ENCODE data around the gene TNPO2. TPM values are rescaled to one million over a fixed set of nuclear protein-coding genes. Genes with fewer than 3 reads are reported as not detected.
"Not testable (repeated sequence)": the region's sequence is repeated elsewhere in the genome, so short reads cannot be mapped to it uniquely, and the experiment has no call there.

The TNPO2 gene
- total RNA-seq, 2 experiments from 2014 or later: 80.8 to 81.9 TPM

- ATAC-seq (ENCODE audit: low read depth); H3K4me3 Mint-ChIP-seq; DNase-seq; H3K9me3 Mint-ChIP-seq; H3K4me1 Mint-ChIP-seq; H3K27ac Mint-ChIP-seq; H3K27me3 Mint-ChIP-seq; POLR2A ChIA-PET: not testable (repeated sequence)
- H3K36me3 Mint-ChIP-seq: peaks cover 11% of the 10 kb centered on the region
These were observed 11.7 kb downstream of the TNPO2 start for GRCh38 chr19:12712077-12712476.

GRCh38 chr19:12711187-12711586, 12.5 kb downstream of the TNPO2 start:
- H3K4me1 Mint-ChIP-seq: no peaks in the 10 kb centered on the region
- H3K36me3 Mint-ChIP-seq: peaks cover 9% of the 10 kb centered on the region
- no peak overlapping the region for H3K27ac Mint-ChIP-seq
- no peak overlapping the region for H3K4me3 Mint-ChIP-seq
- H3K9me3 Mint-ChIP-seq: no peaks in the 10 kb centered on the region
- DNase-seq (no peak), ATAC-seq (ENCODE audit: low read depth) (no peak)
- POLR2A ChIA-PET: interaction anchor here (0.6 to 1.3 kb wide), 2 partner anchors 15 to 16 kb away, joined by 4 to 9 read pairs; partner anchors contain the start of gene FBXW9
- no peaks in the 10 kb centered on the region for H3K27me3 Mint-ChIP-seq

GRCh38 chr19:12708641-12709040, 15.1 kb downstream of the TNPO2 start:
- POLR2A ChIA-PET: interaction anchor here (0.6 to 0.7 kb wide), 3 partner anchors 14 to 70 kb away, joined by 3 to 6 read pairs (median 3); no protein-coding TSS in a partner anchor
- no peak overlapping the region for H3K4me3 Mint-ChIP-seq
- DNase-seq: no peak
- H3K9me3 Mint-ChIP-seq: no peaks in the 10 kb centered on the region
- no peaks in the 10 kb centered on the region for H3K4me1 Mint-ChIP-seq
- H3K27me3 Mint-ChIP-seq: no peaks in the 10 kb centered on the region
- peaks cover 12% of the 10 kb centered on the region for H3K36me3 Mint-ChIP-seq
- no peak for ATAC-seq (ENCODE audit: low read depth)
- no peak overlapping the region for H3K27ac Mint-ChIP-seq

GRCh38 chr19:12706332-12706718, 17.4 kb downstream of the TNPO2 start:
- ATAC-seq (ENCODE audit: low read depth) (no peak), DNase-seq (no peak)
- POLR2A ChIA-PET: no interaction called here
- no peak overlapping the region for H3K4me3 Mint-ChIP-seq
- no peaks in the 10 kb centered on the region for H3K9me3 Mint-ChIP-seq
- H3K4me1 Mint-ChIP-seq: no peaks in the 10 kb centered on the region
- H3K27me3 Mint-ChIP-seq: no peaks in the 10 kb centered on the region
- no peak overlapping the region for H3K27ac Mint-ChIP-seq
- peaks cover 17% of the 10 kb centered on the region for H3K36me3 Mint-ChIP-seq

GRCh38 chr19:12705654-12706331, 17.9 kb downstream of the TNPO2 start:
- POLR2A ChIA-PET: interaction anchor here (0.6 kb wide), 1 partner anchor 248 kb away, joined by 4 read pairs; no protein-coding TSS in a partner anchor
- H3K27ac Mint-ChIP-seq: no peak overlapping the region
- H3K4me3 Mint-ChIP-seq: no peak overlapping the region
- ATAC-seq (ENCODE audit: low read depth) (no peak), DNase-seq (no peak)
- H3K27me3 Mint-ChIP-seq: no peaks in the 10 kb centered on the region
- H3K4me1 Mint-ChIP-seq: no peaks in the 10 kb centered on the region
- no peaks in the 10 kb centered on the region for H3K9me3 Mint-ChIP-seq
- H3K36me3 Mint-ChIP-seq: peaks cover 17% of the 10 kb centered on the region

GRCh38 chr19:12705169-12705568, 18.6 kb downstream of the TNPO2 start:
- H3K4me1 Mint-ChIP-seq: no peaks in the 10 kb centered on the region
- no peaks in the 10 kb centered on the region for H3K9me3 Mint-ChIP-seq
- no peak overlapping the region for H3K27ac Mint-ChIP-seq
- DNase-seq: no peak
- POLR2A ChIA-PET: interaction anchor here (0.6 kb wide), 1 partner anchor 248 kb away, joined by 4 read pairs; no protein-coding TSS in a partner anchor
- ATAC-seq (ENCODE audit: low read depth): no peak
- H3K27me3 Mint-ChIP-seq: no peaks in the 10 kb centered on the region
- peaks cover 13% of the 10 kb centered on the region for H3K36me3 Mint-ChIP-seq
- H3K4me3 Mint-ChIP-seq: no peak overlapping the region

GRCh38 chr19:12703046-12703445, 20.7 kb downstream of the TNPO2 start:
- Mint-ChIP-seq H3K4me1 (peaks cover 2% of the 10 kb centered on the region), H3K36me3 (peaks cover 17% of the 10 kb centered on the region), H3K4me3 (no peak overlapping the region), H3K9me3 (no peaks in the 10 kb centered on the region), H3K27me3 (no peaks in the 10 kb centered on the region), H3K27ac (no peak overlapping the region)
- DNase-seq (no peak), ATAC-seq (ENCODE audit: low read depth) (peak; percentile 19)
- POLR2A ChIA-PET: interaction anchor here (0.5 kb wide), 1 partner anchor 102 kb away, joined by 3 read pairs; no protein-coding TSS in a partner anchor

GRCh38 chr19:12701596-12702282, 22.0 kb downstream of the TNPO2 start:
- Mint-ChIP-seq H3K4me3 (no peak overlapping the region), H3K4me1 (peaks cover 4% of the 10 kb centered on the region), H3K36me3 (peaks cover 17% of the 10 kb centered on the region), H3K27me3 (no peaks in the 10 kb centered on the region), H3K9me3 (no peaks in the 10 kb centered on the region), H3K27ac (no peak overlapping the region)
- ATAC-seq (ENCODE audit: low read depth): no peak
- DNase-seq: no peak
- POLR2A ChIA-PET: interaction anchor here (0.5 to 0.7 kb wide), 2 partner anchors 104 to 1123 kb away, joined by 3 to 4 read pairs; no protein-coding TSS in a partner anchor

- Mint-ChIP-seq H3K9me3 (no peaks in the 10 kb centered on the region), H3K27me3 (no peaks in the 10 kb centered on the region), H3K36me3 (peaks cover 6% of the 10 kb centered on the region), H3K4me3 (peak overlapping the region; percentile 53), H3K27ac (peak overlapping the region; percentile 70), H3K4me1 (peaks cover 10% of the 10 kb centered on the region)
- no peak for DNase-seq
- POLR2A ChIA-PET: interaction anchor here (1.0 kb wide), 1 partner anchor 11 kb away, joined by 3 read pairs; no protein-coding TSS in a partner anchor
- no peak for ATAC-seq (ENCODE audit: low read depth)
These were observed 25.6 kb downstream of the TNPO2 start for GRCh38 chr19:12698138-12698537.

- H3K4me3 Mint-ChIP-seq: peak overlapping the region; percentile 93
- ATAC-seq (ENCODE audit: low read depth): not testable (repeated sequence)
These were observed 26.3 kb downstream of the TNPO2 start for GRCh38 chr19:12697425-12697824.

GRCh38 chr19:12696366-12697335, 27.1 kb downstream of the TNPO2 start, which contains the start of gene FBXW9:
TSS of gene FBXW9 (minus strand) at chr19:12696631. CDS start at chr19:12696581, 50 bp downstream.
- H3K4me3 Mint-ChIP-seq: peak within 1 kb of the TSS; percentile 93
- ATAC-seq (ENCODE audit: low read depth) (peak; percentile 84), DNase-seq (peak; percentile 98)
- H3K27me3 Mint-ChIP-seq: no peaks in the 10 kb centered on the region
- H3K36me3 Mint-ChIP-seq: peaks cover 4% of the 10 kb centered on the region
- H3K27ac Mint-ChIP-seq: peak within 1 kb of the TSS; percentile 97
- POLR2A ChIA-PET: interaction anchor here (0.7 to 3.3 kb wide), 10 partner anchors 11 to 146 kb away, joined by 3 to 24 read pairs (median 6); partner anchors contain the start of genes DHPS, RNASEH2A, TNPO2 and TRIR
- H3K4me1 Mint-ChIP-seq: peaks cover 10% of the 10 kb centered on the region
- H3K9me3 Mint-ChIP-seq: no peaks in the 10 kb centered on the region

More at GRCh38 chr19:12697425-12697824, 26.3 kb downstream of the TNPO2 start:
- POLR2A ChIA-PET: interaction anchor here (0.7 to 3.3 kb wide), 7 partner anchors 12 to 109 kb away, joined by 3 to 24 read pairs (median 4); partner anchors contain the start of genes DHPS, RNASEH2A, TNPO2 and TRIR
- not testable (repeated sequence) for H3K4me1 Mint-ChIP-seq, H3K36me3 Mint-ChIP-seq, H3K9me3 Mint-ChIP-seq, H3K27me3 Mint-ChIP-seq, DNase-seq
- peak overlapping the region; percentile 9 for H3K27ac Mint-ChIP-seq

- no peak overlapping the region for H3K27ac Mint-ChIP-seq
- peaks cover 10% of the 10 kb centered on the region for H3K4me1 Mint-ChIP-seq
- POLR2A ChIA-PET: interaction anchor here (0.8 to 3.3 kb wide), 7 partner anchors 11 to 145 kb away, joined by 3 to 24 read pairs (median 9); partner anchors contain the start of genes DHPS, TNPO2 and TRIR
- no peaks in the 10 kb centered on the region for H3K9me3 Mint-ChIP-seq
- no peaks in the 10 kb centered on the region for H3K27me3 Mint-ChIP-seq
- ATAC-seq (ENCODE audit: low read depth) (peak; percentile 15), DNase-seq (no peak)
- peak overlapping the region; percentile 93 for H3K4me3 Mint-ChIP-seq
- peaks cover 4% of the 10 kb centered on the region for H3K36me3 Mint-ChIP-seq
These were observed 27.8 kb downstream of the TNPO2 start for GRCh38 chr19:12695997-12696365.
